ENCODE results near the gene CASK.

Gene CASK

DNA sequence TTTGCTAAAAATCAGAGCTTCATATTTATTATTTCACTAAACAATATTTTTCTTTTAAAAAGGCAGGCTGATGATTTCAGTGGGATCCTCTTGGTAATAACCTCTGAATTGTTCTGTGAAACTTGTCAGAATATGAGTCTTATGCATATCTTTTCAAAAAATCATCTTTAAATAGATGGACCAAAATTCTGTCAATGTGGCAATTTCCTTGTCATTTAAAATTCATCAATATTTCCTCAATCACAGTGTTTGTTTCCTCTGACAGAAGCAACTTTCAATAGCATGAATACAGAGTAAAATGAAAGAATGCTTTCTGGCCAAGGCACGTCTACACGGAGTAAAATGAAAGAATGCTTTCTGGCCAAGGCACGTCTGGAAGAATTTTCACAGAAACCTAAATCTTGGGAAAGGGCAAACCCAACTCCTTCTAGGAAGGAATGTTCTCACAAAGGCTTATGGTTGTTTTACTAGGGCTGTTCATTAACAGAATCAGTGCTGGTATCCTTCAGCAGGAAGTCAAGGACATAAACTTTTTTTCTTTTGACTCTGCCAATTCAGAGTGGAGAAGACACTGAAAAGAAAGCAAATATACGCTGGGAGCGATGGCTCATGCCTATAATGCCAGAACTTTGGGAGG is 333.6 kb downstream of the CASK start:
- no peak for DNase-seq (ENCODE audit: low read depth in 2 of 3, low spot score in 2 of 3)

DNA sequence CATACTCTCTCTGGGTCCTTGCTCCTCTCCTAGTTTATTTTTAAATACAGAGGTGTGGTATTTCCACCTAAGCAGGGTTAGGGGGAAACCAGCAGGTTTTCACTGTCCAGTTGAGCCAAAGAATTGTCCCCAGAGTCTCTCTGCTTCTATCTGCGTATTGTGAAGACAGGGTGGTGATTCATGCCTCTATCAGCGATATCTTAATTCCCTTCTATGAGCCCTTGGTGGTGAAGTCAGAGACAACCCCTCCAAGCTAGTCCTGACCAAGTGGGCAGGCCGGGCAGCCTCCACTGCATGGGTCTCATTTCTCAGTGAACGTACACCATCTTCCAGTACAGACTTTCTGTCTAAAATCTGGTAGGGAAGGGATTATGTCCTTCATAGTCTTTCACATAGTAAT is 335.1 kb downstream of the CASK start:
- no peak for DNase-seq (ENCODE audit: low read depth in 2 of 3, low spot score in 2 of 3)

GRCh38 chrX:41580423-41581064 is 342.8 kb downstream of the CASK start:
- no peak for DNase-seq (ENCODE audit: low read depth in 2 of 3, low spot score in 2 of 3)

DNA sequence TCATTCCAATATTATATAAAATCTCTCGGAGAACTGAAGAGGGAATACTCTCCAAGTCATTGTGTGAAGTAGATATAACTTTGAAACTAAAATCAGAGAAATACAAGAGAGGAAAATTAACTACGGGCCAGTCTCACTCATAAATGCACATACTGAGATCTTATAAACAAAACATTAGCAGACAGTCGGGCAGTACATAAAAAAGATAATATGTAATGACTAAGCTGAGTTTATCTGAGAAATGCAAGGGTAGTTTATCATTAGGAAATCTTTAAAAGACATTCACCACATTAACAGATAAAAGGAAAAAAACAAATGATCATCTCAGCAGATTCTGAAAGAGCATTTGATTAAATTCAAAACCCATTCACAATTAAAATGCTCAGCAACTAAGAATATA is 359.5 kb downstream of the CASK start:
- no peak for DNase-seq (ENCODE audit: low read depth in 2 of 3, low spot score in 2 of 3)

DNA sequence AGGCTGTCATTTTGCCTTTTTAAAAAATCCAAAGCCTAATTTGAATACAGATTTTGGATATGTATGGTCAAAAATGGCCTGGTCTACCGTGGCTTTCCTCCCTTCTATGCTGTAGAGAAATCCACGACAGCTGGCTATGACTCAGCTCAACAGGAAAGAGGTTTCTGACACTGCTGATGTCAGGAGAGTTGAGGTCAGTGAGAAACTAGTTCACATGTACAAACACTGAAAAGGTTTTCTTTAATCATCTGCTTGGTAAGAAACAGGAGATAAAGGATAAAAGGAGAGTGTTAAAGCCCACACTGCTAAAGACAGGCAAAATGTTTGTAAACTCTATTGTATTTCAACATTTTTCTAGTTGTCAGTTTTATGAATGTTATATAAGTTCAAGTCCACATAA is 362.3 kb downstream of the CASK start:
- DNase-seq (ENCODE audit: low read depth in 2 of 3, low spot score in 2 of 3), result no peak

DNA sequence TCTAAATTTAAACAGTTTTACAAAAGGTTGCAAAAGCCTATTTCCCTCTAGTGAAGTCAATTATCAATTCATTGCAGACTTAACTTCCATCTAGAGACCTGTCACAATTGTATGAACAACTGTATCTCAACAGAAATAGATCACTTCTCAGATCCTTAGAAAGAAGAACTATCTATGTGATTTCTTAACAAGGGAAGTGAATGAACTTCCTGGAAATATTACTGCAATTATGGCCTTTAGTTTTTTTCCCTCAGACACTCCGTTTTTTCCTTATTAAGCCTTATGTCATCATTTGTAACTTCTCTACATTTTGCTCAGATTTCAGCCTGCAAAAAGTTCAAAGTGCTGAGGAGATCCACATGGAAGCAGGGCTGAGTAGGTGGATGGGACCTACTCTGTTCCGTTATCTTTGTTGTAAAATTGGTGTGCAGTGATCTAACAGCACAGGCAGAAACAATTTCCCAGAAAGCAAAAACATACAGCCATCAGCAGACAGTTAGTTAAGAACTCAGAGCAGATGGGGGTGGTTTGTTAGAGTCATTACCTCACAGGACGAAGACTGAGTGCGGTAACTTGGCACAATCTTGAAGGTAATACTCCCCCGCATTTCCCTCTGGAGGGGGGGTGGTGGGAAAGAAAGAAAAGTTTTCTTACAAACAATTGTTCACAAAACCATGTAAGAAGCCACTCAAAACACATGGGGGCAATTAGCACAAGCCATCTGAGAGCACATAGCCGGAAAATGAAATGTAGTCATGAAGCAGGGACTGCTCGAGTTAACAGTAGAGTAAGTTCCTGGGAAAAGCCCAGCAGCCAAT is 363.9 kb downstream of the CASK start:
- no peak for DNase-seq (ENCODE audit: low read depth in 2 of 3, low spot score in 2 of 3)

DNA sequence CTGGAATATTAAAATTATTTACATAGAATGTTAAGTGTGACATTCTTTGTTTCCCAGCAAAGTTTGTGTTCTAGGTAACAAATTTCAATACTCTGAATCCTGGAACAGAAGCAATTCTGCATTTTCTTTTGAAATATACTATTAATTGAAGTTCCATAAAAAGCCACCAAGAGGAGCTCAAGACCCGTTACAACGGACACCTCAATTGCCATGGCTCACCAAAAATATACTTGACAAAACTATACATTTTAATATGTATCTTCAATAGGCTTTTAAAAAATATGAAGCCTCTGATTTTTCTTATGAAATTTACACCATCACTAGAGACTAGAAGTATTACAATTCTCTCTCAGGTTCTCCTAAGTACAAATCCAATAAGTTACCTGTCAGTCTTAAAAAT is 364.8 kb downstream of the CASK start:
- no peak for DNase-seq (ENCODE audit: low read depth in 2 of 3, low spot score in 2 of 3)

DNA sequence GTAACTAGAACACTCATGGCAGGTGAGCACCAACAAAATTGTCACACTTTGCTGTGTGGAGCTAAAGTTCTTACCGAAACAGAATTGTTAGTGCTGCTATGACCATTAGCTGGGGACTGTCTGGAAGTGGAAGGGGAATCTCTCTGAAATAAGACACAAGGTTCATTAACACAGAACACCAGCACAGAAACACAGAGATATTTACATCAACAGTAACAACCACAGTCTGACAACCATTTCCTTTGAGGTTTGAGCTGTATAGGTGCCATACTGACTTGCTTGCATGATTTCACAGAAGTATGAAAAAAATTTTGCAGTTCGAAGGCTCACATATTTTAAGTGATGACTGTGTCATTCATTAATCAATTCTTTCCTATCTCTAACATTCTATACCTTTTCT is 366.4 kb downstream of the CASK start:
- no peak for DNase-seq (ENCODE audit: low read depth in 2 of 3, low spot score in 2 of 3)

- no peak for DNase-seq (ENCODE audit: low read depth in 2 of 3, low spot score in 2 of 3)
Observed at GRCh38 chrX:41553688-41554087, 369.7 kb downstream of the CASK start.

DNA sequence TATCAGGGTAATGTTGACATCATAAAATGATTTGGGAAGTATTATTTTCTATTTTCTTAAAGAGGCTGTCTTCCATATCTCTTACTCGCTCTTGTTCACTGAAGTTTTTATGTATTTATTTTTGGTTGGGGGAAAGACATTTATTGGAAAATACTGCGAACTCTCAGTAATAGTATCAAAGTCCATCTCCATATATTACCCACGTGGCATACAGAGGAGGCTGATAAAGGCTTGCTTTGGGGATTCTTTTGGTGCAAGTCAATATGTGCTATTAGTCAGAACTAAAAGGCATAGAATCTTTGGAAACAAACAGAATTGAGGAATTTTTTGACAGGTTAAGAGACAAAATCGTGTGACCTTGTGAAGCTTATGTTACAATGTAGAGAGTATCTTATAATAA is 374.9 kb downstream of the CASK start:
- no peak for DNase-seq (ENCODE audit: low read depth in 2 of 3, low spot score in 2 of 3)

DNA sequence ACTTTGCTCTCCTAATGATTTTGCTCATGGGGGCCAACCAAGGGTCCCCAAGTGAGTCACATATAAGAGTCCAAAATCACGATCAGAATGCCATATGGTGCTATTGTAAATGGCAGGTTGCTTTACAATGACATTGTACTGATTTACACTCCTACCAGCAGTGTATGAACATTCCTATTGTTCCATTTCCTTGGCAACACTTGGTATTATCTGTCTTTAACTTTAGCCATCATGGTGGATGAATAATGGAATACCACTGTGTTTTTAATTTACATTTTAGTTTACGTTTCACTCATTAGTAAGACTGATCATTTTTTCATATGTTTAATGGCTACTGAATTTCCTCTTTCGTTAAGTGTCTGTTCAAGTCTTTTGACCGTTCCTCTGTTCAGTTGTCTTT is 379.7 kb downstream of the CASK start:
- DNase-seq (ENCODE audit: low read depth in 2 of 3, low spot score in 2 of 3), result no peak

- no peak for DNase-seq (ENCODE audit: low read depth in 2 of 3, low spot score in 2 of 3)
Observed at GRCh38 chrX:41543025-41543424, 380.3 kb downstream of the CASK start.

GRCh38 chrX:41542536-41542935 is 380.8 kb downstream of the CASK start:
- DNase-seq (ENCODE audit: low read depth in 2 of 3, low spot score in 2 of 3), result no peak

DNA sequence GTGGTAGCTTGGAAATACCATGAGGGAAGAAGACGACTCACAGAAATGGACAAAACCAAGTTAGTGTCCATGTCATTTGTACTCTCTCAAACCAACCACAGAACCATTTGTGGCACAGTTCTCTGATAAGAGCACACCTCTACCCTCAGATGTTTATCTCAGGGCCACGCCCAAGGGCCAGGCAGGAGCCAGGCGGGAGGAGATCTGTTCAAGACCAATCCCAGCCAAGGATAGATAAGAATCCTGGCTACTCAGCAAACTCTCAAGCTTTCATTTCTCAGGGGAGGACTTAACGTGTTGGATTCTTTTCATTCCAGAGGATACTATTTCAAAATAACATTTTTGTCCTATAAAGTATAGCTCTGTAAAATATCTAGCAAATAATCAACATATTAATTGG is 381.2 kb downstream of the CASK start:
- no peak for DNase-seq (ENCODE audit: low read depth in 2 of 3, low spot score in 2 of 3)

GRCh38 chrX:41541386-41541785 is 382.0 kb downstream of the CASK start:
- no peak for DNase-seq (ENCODE audit: low read depth in 2 of 3, low spot score in 2 of 3)

- no peak for DNase-seq (ENCODE audit: low read depth in 2 of 3, low spot score in 2 of 3)
Observed at GRCh38 chrX:41538707-41539106, 384.6 kb downstream of the CASK start.

GRCh38 chrX:41530085-41530484 is 393.3 kb downstream of the CASK start:
- no peak for DNase-seq (ENCODE audit: low read depth in 2 of 3, low spot score in 2 of 3)

GRCh38 chrX:41529221-41529620 is 394.1 kb downstream of the CASK start:
- no peak for DNase-seq (ENCODE audit: low read depth in 2 of 3, low spot score in 2 of 3)

GRCh38 chrX:41528784-41529183 is 394.6 kb downstream of the CASK start:
- DNase-seq (ENCODE audit: low read depth in 2 of 3, low spot score in 2 of 3), result no peak

GRCh38 chrX:41526925-41527324 is 396.4 kb downstream of the CASK start:
- DNase-seq (ENCODE audit: low read depth in 2 of 3, low spot score in 2 of 3), result no peak

- DNase-seq (ENCODE audit: low read depth in 2 of 3, low spot score in 2 of 3), result no peak
Observed at GRCh38 chrX:41526271-41526670, 397.1 kb downstream of the CASK start.

DNA sequence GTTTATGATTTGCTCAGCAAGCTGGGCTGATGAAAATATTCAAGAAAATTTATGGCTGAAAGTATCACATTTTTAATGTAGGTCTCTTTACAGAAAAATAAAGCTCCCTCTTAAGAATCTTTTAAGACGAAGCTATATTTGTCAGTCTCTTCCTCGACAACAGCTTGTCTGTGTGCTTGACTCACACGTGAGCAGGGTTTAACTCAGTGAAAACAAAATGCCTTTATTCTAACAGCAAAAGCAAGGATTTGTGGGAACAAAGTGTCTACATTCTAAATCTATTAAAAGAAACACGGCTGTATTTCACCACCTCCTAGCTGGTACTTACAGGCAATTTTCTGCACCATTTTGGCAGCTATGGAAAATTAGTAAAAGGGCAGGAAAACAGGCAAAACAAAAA is 400.7 kb downstream of the CASK start:
- DNase-seq (ENCODE audit: low read depth in 2 of 3, low spot score in 2 of 3), result no peak
